NCI-H187 (cell line): ENCODE results near the gene HOXA10.

Experiments used
- DNase-seq, 2 experiments: peaks; one replicate each; lab custom pipeline; 2025; lab: John Stamatoyannopoulos, UW

HOXA10 gene

GRCh38 chr7:27154901-27155815, 19.0 kb downstream of the HOXA10 start:
- no peak for DNase-seq

GRCh38 chr7:27154369-27154768, 19.8 kb downstream of the HOXA10 start:
- DNase-seq: no peak

- DNase-seq: no peak
Observed at GRCh38 chr7:27153526-27153925, 20.6 kb downstream of the HOXA10 start.

GRCh38 chr7:27152816-27153442, 21.2 kb downstream of the HOXA10 start:
- DNase-seq: no peak

GRCh38 chr7:27151931-27152815, 21.9 kb downstream of the HOXA10 start, which contains the start of gene HOXA3:
Gene HOXA3, minus strand, starts transcription at chr7:27152583. Its CDS starts 41,943 bp downstream, at chr7:27110640.
- DNase-seq: no peak

- DNase-seq: no peak
Observed at GRCh38 chr7:27151341-27151930, 22.7 kb downstream of the HOXA10 start.

- DNase-seq: peak; percentile 67 to 83
Observed at GRCh38 chr7:27150568-27151340, 23.4 kb downstream of the HOXA10 start.

GRCh38 chr7:27149842-27150567, 24.1 kb downstream of the HOXA10 start:
- DNase-seq: peak in 1 of 2 experiments; percentile 39

- peak in 1 of 2 experiments; percentile 47 for DNase-seq
Observed at GRCh38 chr7:27148756-27149641, 25.1 kb downstream of the HOXA10 start.

GRCh38 chr7:27148031-27148755, 25.9 kb downstream of the HOXA10 start:
- peak in 1 of 2 experiments; percentile 37 for DNase-seq

GRCh38 chr7:27147199-27148030, 26.7 kb downstream of the HOXA10 start, which contains the start of gene HOXA6:
Gene HOXA6, minus strand, starts transcription at chr7:27147774. Its CDS starts 25 bp downstream, at chr7:27147749.
- DNase-seq: peak in 1 of 2 experiments; percentile 37

GRCh38 chr7:27146491-27147198, 27.5 kb downstream of the HOXA10 start:
- DNase-seq: no peak

GRCh38 chr7:27145914-27146412, 28.2 kb downstream of the HOXA10 start:
- DNase-seq: no peak

GRCh38 chr7:27145165-27145913, 28.8 kb downstream of the HOXA10 start:
- no peak for DNase-seq

- DNase-seq: no peak
Observed at GRCh38 chr7:27144781-27145164, 29.3 kb downstream of the HOXA10 start.
